HS-27A (cell line): ENCODE measurements around the gene TMEM130.

Experiments used
- DNase-seq: peaks from one replicate; pipeline ENCODE4 v3.0.0-alpha.2; 2012; ENCODE audit warnings: low read depth, missing footprints

The TMEM130 gene

GRCh38 chr7:98841179-98841997 is 28.4 kb downstream of the TMEM130 start:
- no peak for DNase-seq

GRCh38 chr7:98840722-98841121 is 29.1 kb downstream of the TMEM130 start:
- no peak for DNase-seq

- no peak for DNase-seq
These were observed 29.7 kb downstream of the TMEM130 start for GRCh38 chr7:98840096-98840495.

GRCh38 chr7:98837630-98837972 is 32.2 kb downstream of the TMEM130 start:
- no peak for DNase-seq

- no peak for DNase-seq
These were observed 32.8 kb downstream of the TMEM130 start for GRCh38 chr7:98836811-98837629.

GRCh38 chr7:98834949-98835348 is 34.9 kb downstream of the TMEM130 start:
- no peak for DNase-seq

- no peak for DNase-seq
These were observed 36.8 kb downstream of the TMEM130 start for GRCh38 chr7:98833022-98833421.

GRCh38 chr7:98831641-98832221 is 38.1 kb downstream of the TMEM130 start:
- no peak for DNase-seq

GRCh38 chr7:98830972-98831548 is 38.8 kb downstream of the TMEM130 start:
- DNase-seq: no peak

GRCh38 chr7:98828368-98828767 is 41.4 kb downstream of the TMEM130 start:
- DNase-seq: no peak

- DNase-seq: no peak
These were observed 42.6 kb downstream of the TMEM130 start for GRCh38 chr7:98827258-98827657.

- no peak for DNase-seq
These were observed 43.0 kb downstream of the TMEM130 start for GRCh38 chr7:98826811-98827231.

GRCh38 chr7:98826387-98826786 is 43.4 kb downstream of the TMEM130 start:
- DNase-seq: no peak

GRCh38 chr7:98823226-98823625 is 46.6 kb downstream of the TMEM130 start:
- no peak for DNase-seq

GRCh38 chr7:98821348-98821747 is 48.5 kb downstream of the TMEM130 start:
- DNase-seq: no peak

GRCh38 chr7:98816967-98817710 is 52.7 kb downstream of the TMEM130 start:
- DNase-seq: no peak

GRCh38 chr7:98816241-98816640 is 53.6 kb downstream of the TMEM130 start:
- DNase-seq: no peak

- no peak for DNase-seq
These were observed 54.5 kb downstream of the TMEM130 start for GRCh38 chr7:98815313-98815712.

- no peak for DNase-seq
These were observed 58.5 kb downstream of the TMEM130 start for GRCh38 chr7:98811299-98811698.

GRCh38 chr7:98810153-98810802 is 59.5 kb downstream of the TMEM130 start:
- no peak for DNase-seq

GRCh38 chr7:98808751-98809460 is 60.9 kb downstream of the TMEM130 start:
- no peak for DNase-seq
